Gastroesophageal sphincter (tissue), 4 donors: Measurements from ENCODE around the gene THOP1. TPM values are rescaled to one million over a fixed set of nuclear protein-coding genes. Genes with fewer than 3 reads are reported as not detected.

Experiments used
- ATAC-seq: fragments of 150-250 bp; one replicate; pipeline ENCODE4 v1.9.1; 2016; ENCODE audit warnings: mild to moderate bottlenecking, moderate library complexity
- H3K27ac ChIP-seq, 4 donors: fragments of 200-600 bp; sonication (generic) in 3 of 4; 1 replicate in 3 of 4; 2 replicates in 1 of 4; pipeline ENCODE4 v1.5.1; 2016 to 2019
- H3K27me3 ChIP-seq: fragments of 200-600 bp; sonication (generic); one replicate; pipeline ENCODE4 v1.5.1; 2019
- H3K36me3 ChIP-seq, 2 donors: fragments of 200-600 bp; sonication (generic); one replicate each; pipeline ENCODE4 v1.5.1; 2019; ENCODE audit warnings: control low read depth in 1 of 2
- H3K4me1 ChIP-seq, 3 donors: fragments of 200-600 bp; sonication (generic); 1 replicate in 2 of 3; 2 replicates in 1 of 3; pipeline ENCODE4 v1.5.1; 2016 to 2019; ENCODE audit warnings: control low read depth in 2 of 3
- H3K4me3 ChIP-seq, 2 donors: fragments of 200-600 bp; sonication (generic); one replicate each; pipeline ENCODE4 v1.5.1; 2019; ENCODE audit warnings: mild to moderate bottlenecking in 1 of 2, moderate library complexity in 1 of 2
- H3K9me3 ChIP-seq, 3 donors: fragments of 200-600 bp; sonication (generic); one replicate each; pipeline ENCODE4 v1.5.1; 2017 to 2019; ENCODE audit warnings: control low read depth in 2 of 3
- EP300 ChIP-seq: sonication (generic); formaldehyde crosslinking; IDR thresholded peaks from one replicate; pipeline ENCODE4 v1.6.1; 2017; ENCODE audit warnings: antibody characterized with exemption, mild to moderate bottlenecking
- POLR2A ChIP-seq, 2 donors: fragments of 450-650 bp; IDR thresholded peaks; one replicate each; pipeline ENCODE4 v1.6.1; 2017; ENCODE audit warnings: antibody characterized with exemption in 2 of 2, mild to moderate bottlenecking in 2 of 2, moderate library complexity in 1 of 2
- POLR2AphosphoS5 ChIP-seq: sonication (generic); formaldehyde crosslinking; IDR thresholded peaks from one replicate; pipeline ENCODE4 v1.6.1; 2017; ENCODE audit warnings: antibody characterized with exemption
- WGBS, 2 donors: methylation state at CpG; one replicate each; pipeline ENCODE4 v1.1.5; 2018; ENCODE audit warnings: low coverage in 1 of 2; 5-methylcytosine and 5-hydroxymethylcytosine counted together
- total RNA-seq, 4 donors: library from RNA; depleted of rRNA; stranded (reverse); fragments of >200 nt; gene quantifications; one replicate each; pipeline ENCODE4 v1.1.0, GENCODE V29; 2016
- TF ChIP-seq, protein P1 (sequence below), 4 experiments: fragments of 200-600 bp in 2 of 4; fragments of 450-650 bp in 2 of 4; sonication (generic) in 1 of 4; IDR thresholded peaks; one replicate each; pipeline ENCODE4 v1.5.1; 2017 to 2019; ENCODE audit warnings: antibody characterized with exemption in 4 of 4, mild to moderate bottlenecking in 2 of 4, moderate library complexity in 2 of 4

The THOP1 gene
- total RNA-seq, 4 donors from 2014 or later = 26.9 to 58.4 (median 38.7) TPM

DNA sequence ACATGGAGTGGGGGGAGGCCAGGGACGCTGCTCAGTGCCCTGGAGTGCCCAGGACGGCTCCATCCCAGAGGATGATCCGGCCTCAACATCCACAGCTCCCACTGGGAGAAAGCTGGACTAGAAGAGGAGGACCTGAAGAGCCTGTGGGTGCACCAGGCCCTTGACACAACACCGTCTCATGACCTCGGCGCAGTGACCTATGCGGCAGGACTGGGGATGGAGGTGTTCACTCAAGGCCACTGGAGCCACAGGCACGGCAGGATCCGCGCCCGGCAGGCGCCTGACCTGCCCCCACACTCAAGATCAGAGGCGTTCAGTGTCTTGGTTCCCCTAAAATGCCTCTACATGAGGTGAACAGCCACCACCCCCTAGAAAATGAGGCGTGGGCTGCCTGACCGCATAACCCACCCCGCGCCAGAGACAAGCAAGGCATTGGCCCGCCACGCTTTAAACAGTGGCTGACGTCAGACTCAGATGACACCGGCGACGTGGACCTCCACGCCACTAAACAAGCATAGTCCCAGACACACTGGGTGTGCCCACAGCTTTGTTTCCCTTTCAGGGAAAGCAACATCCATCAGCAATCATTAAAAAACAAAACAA lies 10.2 kb upstream of the THOP1 start:
- Histone ChIP-seq H3K9me3 (no peaks in the 10 kb centered on the region), H3K4me3 (peak overlapping the region in 1 of 2 donors; percentile 29), H3K4me1 (peaks cover 0 to 81% (median 30%) of the 10 kb centered on the region in 3 donors), H3K36me3 (peaks cover 0 to 40% of the 10 kb centered on the region in 2 donors), H3K27ac (peak overlapping the region in 3 of 4 donors; percentile 67 to 76 (median 70)), H3K27me3 (no peaks in the 10 kb centered on the region)
- TF ChIP-seq, protein P1, sequence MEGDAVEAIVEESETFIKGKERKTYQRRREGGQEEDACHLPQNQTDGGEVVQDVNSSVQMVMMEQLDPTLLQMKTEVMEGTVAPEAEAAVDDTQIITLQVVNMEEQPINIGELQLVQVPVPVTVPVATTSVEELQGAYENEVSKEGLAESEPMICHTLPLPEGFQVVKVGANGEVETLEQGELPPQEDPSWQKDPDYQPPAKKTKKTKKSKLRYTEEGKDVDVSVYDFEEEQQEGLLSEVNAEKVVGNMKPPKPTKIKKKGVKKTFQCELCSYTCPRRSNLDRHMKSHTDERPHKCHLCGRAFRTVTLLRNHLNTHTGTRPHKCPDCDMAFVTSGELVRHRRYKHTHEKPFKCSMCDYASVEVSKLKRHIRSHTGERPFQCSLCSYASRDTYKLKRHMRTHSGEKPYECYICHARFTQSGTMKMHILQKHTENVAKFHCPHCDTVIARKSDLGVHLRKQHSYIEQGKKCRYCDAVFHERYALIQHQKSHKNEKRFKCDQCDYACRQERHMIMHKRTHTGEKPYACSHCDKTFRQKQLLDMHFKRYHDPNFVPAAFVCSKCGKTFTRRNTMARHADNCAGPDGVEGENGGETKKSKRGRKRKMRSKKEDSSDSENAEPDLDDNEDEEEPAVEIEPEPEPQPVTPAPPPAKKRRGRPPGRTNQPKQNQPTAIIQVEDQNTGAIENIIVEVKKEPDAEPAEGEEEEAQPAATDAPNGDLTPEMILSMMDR (IDR thresholded peaks at IDR 0.05) = no peak
- TF ChIP-seq EP300 = no peak
- no peak for TF ChIP-seq POLR2A (IDR thresholded peaks at IDR 0.05)
- TF ChIP-seq POLR2AphosphoS5 = no peak
- no CpG with 5 or more reads among the region's 24 CpGs for WGBS, 2 donors
- peak; percentile 2 for ATAC-seq

DNA sequence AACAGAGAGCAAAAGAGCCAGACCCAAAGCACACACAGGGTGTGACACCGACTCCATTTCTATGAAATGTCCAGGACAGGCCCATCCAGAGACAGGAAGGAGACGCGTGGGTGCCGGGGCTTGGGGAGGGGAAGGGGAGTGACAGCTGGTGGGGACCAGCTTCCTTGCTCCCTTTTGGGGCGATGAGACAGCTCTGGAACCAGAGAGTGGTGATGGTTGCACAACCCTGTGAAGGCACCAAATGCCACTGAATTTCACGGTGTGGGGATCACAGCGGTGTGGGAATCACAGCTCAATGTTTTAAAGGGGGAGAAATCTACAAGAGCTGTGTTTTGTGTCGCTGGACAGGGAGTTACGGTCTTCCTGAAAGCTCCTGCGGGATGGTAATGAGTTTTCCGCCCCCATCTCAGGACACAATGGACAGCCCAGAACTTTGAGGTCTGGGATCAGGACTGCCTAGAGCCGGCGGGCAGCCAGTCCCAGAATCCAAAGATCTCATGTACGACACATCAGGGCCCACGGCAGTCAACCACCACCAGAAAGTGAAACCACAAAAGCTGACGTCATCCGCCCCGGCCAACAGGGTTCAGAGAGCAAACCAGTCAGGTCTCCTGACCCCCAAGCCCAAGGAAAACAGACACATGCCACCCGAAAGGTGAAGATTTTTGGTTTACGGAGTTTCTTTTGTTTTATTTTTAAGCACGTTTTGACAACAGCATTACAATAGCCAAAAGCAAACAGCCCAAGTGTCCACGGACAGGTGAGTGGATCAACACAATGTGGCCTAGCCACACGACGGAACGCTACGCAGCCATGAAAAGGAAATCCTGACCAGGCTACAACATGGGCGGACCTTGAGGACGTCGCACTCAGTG lies 9.5 kb upstream of the THOP1 start:
- 67 to 75% methylated on average over 17 to 26 of the region's 29 CpGs for WGBS, 2 donors
- peaks cover 0 to 40% of the 10 kb centered on the region in 2 donors for H3K36me3 ChIP-seq
- peak; percentile 42 for ATAC-seq
- peak overlapping the region in 1 of 2 donors; percentile 29 for H3K4me3 ChIP-seq
- H3K27me3 ChIP-seq = no peaks in the 10 kb centered on the region
- H3K9me3 ChIP-seq = no peaks in the 10 kb centered on the region
- peaks cover 0 to 81% (median 29%) of the 10 kb centered on the region in 3 donors for H3K4me1 ChIP-seq
- H3K27ac ChIP-seq = peak overlapping the region in 3 of 4 donors; percentile 67 to 76 (median 70)
- TF ChIP-seq EP300 (no peak), POLR2AphosphoS5 (no peak), POLR2A (IDR thresholded peaks at IDR 0.05) (no peak)
- TF ChIP-seq, protein P1 (IDR thresholded peaks at IDR 0.05) = no peak

GRCh38 chr19:2777952-2778683 lies 7.2 kb upstream of the THOP1 start:
- 71 to 87% methylated on average over 8 to 9 of the region's 19 CpGs for WGBS, 2 donors
- peaks cover 0 to 81% (median 31%) of the 10 kb centered on the region in 3 donors for H3K4me1 ChIP-seq

GRCh38 chr19:2779121-2779740 lies 6.1 kb upstream of the THOP1 start:
- Histone ChIP-seq H3K36me3 (peaks cover 0 to 29% of the 10 kb centered on the region in 2 donors), H3K9me3 (no peaks in the 10 kb centered on the region), H3K4me1 (peaks cover 0 to 86% (median 31%) of the 10 kb centered on the region in 3 donors), H3K27me3 (no peaks in the 10 kb centered on the region), H3K27ac (peak overlapping the region in 2 of 4 donors; percentile 4 to 16), H3K4me3 (no peak overlapping the region)
- no peak for ATAC-seq
- WGBS, 2 donors = 68% methylated on average over 7 of the region's 14 CpGs; no CpG with 5 or more reads in 1 of the 2 donors
- TF ChIP-seq POLR2AphosphoS5 (no peak), POLR2A (IDR thresholded peaks at IDR 0.05) (no peak), EP300 (no peak)
- TF ChIP-seq, protein P1 (IDR thresholded peaks at IDR 0.05) = no peak

More at GRCh38 chr19:2777952-2778683, 7.2 kb upstream of the THOP1 start:
- Histone ChIP-seq H3K27me3 (no peaks in the 10 kb centered on the region), H3K4me3 (no peak overlapping the region), H3K9me3 (no peaks in the 10 kb centered on the region), H3K27ac (peak overlapping the region in 2 of 4 donors; percentile 4 to 16), H3K36me3 (peaks cover 0 to 32% of the 10 kb centered on the region in 2 donors)
- no peak for ATAC-seq
- TF ChIP-seq POLR2A (IDR thresholded peaks at IDR 0.05) = no peak
- TF ChIP-seq EP300 = no peak
- no peak for TF ChIP-seq POLR2AphosphoS5
- TF ChIP-seq, protein P1 (IDR thresholded peaks at IDR 0.05) = no peak
